Activated CD8-positive, alpha-beta memory T cell treated with anti-CD3 and anti-CD28 coated beads, Interleukin-2, amount 50 U/mL, for 24 hours (primary cell): Measurements from ENCODE around the gene DYNC2I2.
"Not testable (repeated sequence)": the region's sequence is repeated elsewhere in the genome, so short reads cannot be mapped to it uniquely, and the experiment has no call there.

Source experiments
- DNase-seq: peaks from one replicate; pipeline ENCODE4 v3.0.0-alpha.2; 2020; ENCODE audit errors: extremely low read depth

DYNC2I2 gene

DNA sequence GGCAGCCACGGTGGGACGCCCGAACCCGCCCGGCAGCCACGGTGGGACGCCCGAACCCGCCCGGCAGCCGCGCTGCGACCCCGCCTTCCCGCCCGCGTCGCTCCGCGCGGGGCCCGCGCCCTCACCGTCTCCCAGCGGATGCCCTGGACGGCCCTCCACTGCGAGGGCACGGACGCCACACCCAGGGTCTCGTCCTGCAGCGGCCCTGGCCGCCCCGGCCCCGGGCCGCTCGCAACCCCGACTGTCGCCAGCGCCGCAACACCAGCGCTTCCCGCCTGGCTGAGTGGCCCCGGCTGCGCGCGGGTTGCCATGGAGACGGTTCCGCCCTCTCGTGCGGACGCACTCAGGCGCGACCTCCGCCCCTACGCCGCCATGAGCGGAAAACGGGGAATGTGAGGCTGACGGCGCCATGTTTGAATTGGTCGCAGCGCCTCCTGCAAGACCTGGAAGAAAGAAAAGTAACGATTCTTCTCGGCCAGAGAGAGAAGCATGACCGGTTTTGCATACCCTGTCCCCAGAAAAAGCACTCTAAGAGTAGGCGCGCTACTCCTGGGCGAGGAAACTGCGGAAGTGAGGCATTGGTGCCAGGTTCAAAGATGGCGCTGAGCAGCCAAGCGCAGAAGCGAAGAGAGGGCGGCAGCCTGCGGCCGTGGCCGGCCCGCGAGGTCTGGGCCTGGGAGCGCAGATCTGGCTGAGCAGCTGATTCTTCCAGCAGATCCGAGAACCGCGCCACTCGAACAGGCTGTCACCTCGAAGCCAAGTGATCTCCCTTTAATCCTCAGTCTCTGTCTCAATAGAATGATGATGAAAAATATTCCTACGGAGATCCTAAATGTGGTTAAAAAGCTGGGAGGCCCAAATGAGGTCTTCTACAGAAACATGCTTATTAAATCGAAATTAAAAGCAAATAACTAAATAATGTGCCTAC, at the start of gene DYNC2I2:
Gene DYNC2I2, minus strand, starts transcription at position 432 of the 928 bp plus-strand sequence. Its CDS starts 121 bp downstream, at position 311.
- DNase-seq = peak; percentile 90

DNA sequence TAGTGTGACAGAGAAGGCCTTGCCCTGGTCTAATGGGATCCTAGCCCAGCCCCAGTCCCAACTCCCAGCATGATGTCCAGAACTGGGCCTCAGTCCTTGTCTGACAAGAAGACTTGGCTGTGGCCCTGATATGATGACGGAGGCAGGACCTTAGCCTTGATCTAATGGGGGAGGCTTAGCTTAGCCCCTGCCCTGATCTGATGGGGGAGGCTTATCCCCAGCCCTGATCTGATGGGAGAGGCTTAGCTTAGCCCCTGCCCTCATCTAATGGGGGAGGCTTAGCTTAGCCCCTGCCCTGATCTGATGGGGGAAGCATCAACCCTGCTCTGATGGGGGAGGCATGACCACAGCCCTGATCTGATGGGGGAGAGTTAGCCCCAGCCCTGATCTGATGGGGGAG, 49.4 kb upstream of the DYNC2I2 start:
- no peak for DNase-seq

DNA sequence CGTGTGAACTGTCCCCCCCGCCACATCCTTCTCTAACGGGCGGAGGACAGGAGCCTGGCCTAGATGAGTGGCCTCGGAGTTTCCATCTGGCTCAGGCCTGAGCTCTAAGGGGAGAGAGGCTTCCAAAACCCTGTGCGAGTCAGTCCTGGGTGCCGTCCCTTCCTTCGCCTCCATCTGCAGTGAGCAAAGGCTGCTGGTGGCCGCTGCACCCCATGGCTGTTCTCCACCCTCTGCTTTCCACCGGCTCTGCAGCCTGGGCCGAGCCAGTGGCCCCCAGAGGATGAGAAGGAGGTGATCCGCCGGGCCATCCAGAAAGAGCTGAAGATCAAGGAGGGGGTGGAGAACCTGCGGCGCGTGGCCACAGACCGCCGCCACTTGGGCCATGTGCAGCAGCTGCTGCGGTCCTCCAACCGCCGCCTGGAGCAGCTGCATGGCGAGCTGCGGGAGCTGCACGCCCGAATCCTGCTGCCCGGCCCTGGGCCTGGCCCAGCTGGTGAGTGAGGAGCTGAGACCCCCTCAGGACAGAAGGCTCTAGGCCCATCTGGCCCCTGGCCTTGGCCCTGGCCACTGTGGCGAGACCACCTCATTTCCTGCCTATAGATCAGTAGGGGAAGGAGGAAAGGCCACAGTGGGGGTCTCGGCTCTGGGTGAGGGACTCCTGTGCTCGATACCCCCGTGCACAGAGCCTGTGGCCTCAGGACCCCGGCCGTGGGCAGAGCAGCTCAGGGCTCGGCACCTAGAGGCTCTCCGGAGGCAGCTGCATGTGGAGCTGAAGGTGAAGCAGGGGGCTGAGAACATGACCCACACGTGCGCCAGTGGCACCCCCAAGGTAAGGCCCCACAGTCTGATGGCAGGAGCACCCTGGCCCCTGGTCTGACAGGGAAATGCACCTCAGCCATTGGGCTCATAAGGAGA, 48.7 kb upstream of the DYNC2I2 start:
- no peak for DNase-seq

DNA sequence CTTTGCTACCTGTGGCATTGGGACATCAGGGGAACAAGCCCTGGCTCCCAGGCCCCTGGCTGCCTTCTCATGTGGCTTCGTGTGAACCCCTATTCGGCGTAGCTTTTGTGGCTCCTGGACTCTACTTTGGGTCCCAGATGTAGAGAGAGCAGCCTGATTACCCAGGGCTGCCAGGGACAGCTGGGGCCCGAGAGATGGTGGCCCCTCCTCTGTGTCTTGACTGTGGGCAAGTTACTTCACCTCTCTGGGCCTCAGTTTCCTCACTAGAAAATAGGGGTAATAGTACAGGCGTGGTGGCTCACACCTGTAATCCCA, 47.7 kb upstream of the DYNC2I2 start:
- DNase-seq = no peak

DNA sequence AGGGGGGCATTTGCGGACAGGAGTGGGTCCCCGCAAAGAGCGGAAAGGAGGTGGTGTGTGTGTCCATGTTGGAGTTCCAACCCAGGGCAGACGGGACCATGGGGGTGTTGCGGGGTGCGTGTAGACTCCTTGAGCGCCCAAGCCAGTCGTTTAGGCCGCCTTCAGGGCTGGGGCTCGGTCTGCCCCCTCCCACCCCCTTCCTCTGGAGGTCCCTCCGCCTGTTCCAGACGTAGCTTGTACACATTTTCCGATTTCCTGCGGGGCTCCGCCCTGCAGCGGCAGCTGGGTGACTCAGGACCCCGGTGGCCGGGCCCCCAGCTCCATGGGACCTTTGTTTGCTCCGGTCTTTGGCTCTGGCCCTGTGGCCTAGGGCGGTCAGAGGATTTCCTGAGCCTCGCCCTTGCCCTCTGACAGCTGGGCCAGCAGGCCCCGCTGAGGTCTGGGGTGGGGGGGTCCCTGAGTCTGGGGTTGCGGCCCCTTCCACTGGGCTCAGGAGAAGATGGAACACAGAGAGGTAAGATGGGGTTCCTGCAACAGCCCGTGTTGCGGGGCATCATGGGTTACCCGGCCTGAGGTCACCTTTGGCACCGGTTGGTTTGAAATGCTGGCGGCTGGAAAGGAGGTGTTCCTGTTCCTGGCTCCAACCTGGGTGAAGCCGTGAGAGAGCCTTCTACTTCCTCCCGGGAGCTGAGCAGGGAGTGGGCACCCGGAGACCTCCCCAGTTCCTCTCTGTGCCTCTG, 47.1 kb upstream of the DYNC2I2 start:
- no peak for DNase-seq

DNA sequence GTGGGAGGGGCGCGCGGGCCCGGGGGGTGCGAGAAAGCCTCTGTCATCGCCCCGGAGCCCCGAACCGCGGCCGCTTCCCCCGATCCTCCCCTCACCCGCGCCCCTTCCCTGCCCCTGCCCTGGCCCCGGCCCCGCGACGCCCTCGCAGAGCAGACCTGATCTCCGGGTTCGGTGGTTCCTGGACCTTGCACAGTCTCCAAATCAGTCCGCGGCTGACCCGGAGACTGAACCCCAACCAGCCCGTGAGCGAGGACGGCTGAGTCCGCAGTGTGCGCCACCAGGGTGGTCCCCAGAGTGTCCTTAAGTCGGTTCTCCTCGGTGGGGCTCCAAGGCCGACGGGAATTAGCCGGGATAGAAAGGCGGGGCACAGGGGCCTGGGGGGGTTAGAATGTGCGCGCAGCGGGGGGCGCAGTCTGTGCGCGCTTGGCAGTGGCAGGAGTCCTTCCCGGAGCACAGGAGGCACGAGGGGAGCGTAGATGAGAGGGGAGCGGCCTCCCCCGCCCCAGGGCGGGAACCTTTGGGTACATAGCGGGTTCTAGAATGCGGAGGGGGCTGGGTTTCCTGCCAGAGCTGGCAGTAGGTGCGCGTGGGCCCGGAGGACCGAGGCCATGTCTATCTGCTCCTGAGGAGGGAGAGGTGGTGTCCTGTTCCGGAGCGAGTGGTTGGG, 46.4 kb upstream of the DYNC2I2 start:
- no peak for DNase-seq

DNA sequence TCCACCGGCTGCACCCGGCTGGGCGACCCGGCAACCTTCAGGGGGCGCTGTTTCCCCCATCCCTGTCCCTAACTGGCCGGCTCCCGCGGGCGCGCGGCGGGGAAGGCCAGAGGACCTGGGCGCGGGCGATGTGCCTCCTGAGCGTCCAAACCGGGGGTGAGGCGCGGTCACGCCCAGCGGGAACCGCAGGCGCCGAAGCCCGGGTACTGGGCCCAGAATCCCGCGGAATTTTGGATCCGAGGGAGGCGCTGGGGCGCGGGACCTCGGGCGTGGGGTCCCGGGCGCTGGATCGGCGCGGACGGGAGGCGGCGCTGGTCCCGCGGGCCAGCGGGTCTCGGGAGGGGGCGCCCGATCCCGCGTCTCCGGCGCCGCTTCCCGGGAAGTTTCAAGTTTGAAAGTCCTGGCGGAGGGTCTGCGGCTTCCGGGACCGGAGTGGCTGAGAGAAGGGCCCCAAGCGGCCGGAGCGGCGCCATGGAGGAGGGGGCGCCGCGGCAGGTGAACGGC, 45.9 kb upstream of the DYNC2I2 start, which contains the start of gene PKN3:
Gene PKN3, plus strand, starts transcription at position 59 of the 504 bp plus-strand sequence. Its CDS starts 413 bp downstream, at position 472.
- DNase-seq = peak; percentile 64

DNA sequence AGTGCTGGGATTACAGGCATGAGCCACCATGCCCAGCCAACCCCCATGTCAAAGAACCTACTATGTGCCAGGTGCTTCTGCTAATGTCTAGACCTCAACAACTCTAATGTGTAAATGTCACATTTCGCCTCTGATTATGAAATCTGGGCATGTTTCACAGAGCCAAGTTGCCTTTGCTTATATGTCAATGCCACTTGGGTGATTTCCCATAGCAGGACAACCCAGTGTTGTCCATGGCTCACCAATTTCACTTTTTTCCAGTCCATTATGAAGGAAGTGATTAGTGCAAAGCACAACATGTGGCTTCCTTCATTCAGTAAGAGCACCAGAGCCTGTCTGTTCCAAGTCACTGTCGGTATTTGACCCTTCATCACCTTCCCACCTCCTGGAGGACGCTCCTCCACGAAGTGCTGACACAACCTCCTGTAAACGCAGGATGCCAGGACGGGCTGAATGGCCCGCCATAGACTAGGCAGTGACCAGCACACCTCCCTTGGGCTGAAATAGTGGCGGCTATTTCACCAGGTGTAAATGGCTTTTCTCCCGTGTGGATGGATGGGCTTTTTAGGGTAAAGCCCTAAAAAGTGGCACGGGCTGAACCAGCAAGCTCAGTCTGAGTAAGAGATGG, 44.7 kb upstream of the DYNC2I2 start:
- no peak for DNase-seq

DNA sequence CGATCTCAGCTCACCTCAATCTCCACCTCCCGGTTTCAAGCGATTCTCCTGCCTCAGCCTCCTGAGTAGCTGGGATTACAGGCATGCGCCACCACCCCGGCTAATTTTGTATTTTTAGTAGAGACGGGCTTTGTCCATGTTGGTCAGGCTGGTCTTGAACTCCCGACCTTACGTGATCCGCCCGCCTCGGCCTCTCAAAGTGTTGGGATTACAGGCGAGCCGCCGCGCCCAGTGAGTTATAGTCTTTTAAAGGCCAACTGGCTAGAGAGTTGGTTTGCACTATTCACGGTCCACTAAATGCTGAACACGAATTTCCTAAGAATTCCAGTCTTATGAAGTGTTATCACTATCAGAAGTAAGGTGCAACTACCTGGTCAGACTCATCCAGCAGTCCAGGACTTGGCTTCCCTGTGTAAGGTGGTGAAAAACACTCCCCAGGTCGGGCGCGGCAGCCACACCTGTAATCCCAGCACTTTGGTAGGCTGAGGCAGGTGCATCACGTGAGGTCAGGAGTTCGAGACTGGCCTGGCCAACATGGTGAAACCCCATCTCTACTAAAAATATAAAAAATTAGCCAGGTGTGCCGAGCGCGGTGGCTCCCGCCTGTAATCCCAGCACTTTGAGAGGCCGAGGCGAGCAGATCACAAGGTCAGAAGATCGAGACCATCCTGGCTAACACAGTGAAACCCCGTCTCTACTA, 42.6 kb upstream of the DYNC2I2 start:
- not testable (repeated sequence) for DNase-seq

DNA sequence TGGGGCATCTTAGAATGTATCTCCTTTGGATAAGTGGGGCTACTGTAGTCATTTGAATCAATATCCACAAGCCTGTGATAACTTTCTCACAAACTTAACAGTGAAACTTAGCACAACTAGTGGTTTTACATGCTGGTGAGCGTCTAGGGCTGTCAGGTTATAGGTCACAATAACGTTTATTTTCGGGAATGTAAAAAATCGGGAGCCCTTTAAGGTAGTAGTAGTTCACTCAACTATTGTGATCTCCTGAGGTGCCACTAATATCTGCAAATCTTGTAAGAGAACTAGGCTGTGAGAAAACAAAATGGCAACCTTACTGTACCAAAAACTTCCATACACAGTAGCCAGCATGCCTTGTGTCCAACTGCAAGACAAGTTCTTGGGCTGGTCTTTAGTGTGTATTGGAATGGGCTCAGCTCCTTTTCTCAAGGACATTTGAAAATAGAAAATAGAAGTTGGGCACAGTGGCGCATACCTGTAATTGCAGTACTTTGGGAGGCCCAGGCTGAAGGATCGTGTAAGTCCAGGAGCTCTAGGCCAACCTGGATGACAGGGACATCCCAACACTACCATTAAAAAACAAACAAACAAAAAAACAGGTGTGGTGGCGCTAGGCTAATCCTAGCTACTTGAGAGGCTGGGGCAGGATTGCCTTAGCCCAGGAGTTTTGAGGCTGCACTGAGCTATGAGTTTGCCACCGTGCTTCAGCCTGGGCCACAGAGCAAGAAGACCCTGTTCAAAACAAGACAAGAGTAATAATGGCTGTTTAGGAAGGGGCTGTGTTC, 40.5 kb upstream of the DYNC2I2 start:
- DNase-seq = no peak

DNA sequence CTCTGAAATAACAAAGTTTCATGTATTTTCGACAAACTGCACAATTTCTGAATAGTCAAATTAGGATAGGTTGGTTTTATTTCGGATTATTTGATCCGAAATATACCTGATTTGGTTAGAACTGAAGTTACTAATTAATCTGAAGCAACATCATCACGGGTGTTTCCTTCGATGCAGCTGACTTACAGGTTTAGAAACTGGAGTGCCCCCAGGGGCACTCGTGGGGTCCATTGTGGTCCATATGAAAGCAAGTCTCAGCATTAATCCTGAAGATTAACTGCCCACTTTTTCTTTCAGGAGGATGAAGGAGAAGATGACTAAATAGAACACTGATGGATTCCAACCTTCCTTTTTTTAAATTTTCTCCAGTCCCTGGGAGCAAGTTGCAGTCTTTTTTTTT, 37.7 kb upstream of the DYNC2I2 start:
- DNase-seq = no peak

DNA sequence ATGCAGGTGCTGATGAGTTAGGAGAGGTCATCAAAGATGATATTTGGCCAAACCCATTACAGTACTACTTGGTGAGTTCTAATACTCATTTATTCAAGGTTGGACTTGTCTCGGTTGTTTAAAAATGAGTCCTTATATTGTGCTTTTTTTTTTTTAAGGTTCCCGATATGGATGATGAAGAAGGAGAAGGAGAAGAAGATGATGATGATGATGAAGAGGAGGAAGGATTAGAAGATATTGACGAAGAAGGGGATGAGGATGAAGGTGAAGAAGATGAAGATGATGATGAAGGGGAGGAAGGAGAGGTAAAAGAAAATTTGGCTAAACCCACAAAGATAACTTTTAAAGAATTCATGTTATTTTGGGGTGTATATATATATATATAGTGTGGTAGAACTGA, 37.1 kb upstream of the DYNC2I2 start:
- DNase-seq = not testable (repeated sequence)

DNA sequence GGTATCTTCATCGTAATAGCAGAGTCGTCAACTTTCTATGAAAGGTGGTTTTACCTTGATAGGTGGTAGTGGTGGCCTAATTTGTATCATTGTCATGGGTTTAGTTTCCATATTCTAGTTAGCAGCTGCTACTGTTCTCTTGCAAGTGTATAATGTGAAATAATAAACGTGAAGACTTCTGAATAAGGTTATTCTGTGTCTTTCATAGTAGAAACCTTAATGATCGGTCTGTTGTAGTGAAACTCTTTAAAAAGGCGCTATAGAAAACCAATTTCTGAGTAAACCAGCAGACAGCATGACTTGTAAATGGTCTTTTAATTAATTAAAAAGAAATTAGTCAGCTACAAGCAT, 34.0 kb upstream of the DYNC2I2 start:
- no peak for DNase-seq

DNA sequence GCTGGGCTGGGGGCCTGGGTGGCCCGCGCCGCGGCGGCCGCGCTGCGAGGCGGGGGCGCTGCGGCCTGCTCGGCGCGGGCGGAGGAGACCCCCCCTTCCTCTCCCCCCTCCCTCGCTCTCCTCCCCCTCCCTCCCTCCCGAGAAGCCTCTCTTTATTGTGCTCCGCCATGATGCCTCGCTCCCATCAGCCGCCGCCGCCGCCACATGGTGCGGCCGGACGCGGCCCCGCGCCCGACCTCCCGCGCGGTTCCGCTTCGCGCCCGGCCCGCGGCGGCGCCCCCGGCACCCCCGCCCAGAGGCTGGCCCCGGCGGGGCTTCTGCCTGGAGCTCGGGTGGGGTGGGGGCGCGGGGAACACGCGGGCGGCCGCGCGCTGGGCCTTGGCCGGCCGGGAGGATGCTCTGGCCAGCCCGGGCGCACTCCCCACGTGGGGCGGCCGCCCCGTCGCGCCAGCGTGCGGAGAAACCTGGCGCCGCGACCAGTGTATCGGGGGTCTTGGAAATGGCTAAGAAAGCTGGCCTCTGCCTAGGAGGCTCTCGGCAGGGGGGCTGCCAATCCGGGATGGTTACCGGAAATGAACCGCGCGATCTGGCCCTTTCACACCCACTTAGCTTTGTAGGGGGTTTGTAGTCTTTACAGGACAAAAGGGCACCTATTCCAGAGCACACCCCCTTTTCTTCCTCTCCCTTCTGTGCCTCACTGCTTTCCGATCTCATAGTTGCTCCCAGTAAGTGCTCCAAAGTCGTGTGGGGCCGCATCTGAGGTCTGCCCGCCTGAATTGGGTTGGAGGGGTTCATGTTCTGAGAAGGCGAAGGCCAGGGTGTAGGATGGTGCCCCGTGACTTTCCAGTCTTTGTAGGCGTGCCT, 33.4 kb upstream of the DYNC2I2 start:
- DNase-seq = no peak

DNA sequence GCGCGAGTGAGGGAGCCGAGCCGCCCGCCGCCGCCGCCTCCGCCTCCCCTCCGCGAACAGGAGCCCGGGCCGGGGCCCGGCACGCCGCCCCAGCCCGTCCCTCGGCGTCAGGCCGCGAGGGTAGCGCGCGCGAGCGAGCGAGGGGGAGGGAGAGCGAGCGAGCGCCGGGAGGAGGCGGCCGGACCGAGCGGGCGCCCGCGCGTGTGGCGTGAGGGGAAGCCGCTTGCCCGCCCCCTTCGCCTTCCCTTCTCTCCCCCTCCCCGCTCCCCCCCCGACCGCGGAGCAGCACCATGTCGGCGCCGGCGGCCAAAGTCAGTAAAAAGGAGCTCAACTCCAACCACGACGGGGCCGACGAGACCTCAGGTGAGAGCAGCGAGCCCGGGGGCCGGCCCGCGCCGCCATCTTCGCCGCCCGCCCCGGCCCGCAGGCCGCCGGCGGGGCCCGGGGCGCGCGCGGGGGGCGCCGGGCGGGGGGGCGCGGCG, 32.7 kb upstream of the DYNC2I2 start:
- DNase-seq = no peak

DNA sequence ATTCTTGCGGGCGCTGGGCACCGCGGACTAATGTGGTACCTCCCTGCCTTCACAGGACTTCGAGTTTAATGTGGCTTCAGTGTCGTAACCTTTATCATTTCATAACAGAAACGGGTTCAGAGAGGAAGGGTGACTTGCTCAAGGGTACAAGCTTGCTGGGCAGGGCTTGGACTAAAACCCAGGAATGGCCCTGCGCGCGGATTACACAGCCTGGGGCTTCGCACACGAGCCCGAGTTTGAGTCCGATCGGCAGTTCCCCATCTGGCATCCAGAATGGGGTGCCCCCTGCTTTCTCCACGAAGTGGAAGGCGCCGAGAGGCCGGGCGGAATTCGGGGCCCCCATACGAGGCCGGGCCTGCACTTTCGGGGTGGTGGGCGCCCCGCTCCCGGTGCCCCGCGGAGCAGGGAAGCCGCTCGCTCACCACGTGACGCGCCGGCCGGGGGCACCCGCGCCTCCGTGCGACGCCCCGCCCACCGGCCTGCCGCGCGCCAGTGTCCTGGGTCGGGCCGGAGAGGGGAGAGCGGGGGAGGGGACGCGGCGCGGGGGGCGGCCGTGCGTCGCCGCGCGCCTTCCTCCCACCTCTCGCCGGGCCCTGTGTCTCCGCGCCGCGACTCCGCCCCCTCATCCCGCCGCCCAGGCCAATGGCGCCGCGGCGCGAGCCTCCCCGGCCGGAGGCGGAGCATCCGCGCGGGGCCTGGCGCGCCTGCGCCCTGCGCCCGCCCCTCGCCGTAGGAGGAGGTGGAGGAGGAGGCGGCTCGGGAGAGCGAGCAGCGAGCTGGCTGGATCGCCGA, 32.0 kb upstream of the DYNC2I2 start, which contains the start of gene SET:
Gene SET, plus strand, starts transcription at position 722 of the 792 bp plus-strand sequence. CDS start 361 bp downstream, outside the sequence.
- peak; percentile 78 for DNase-seq

DNA sequence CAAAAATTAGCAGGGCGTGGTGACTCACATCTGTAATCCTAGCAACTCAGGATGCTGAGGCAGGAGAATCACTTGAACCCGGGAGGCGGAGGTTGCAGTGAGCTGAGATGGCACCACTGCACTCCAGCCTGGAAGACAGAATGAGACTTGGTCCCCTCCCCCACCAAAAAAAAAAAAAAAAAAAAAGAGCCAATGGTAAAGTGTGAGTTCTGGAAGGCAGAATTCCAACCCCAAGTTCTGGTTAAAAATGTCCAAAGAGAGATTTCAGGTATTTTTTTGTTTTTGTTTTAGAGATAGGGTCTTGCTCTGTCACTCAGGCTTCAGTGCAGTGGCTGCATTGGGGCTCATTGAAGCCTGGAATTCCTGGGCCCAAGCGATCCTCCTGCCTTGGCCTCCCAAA, 30.8 kb upstream of the DYNC2I2 start:
- no peak for DNase-seq
